ACC112 (cell line): Measurements from ENCODE around the gene FBXO30.

Experiments used
- H2AFZ ChIP-seq: fragments of 200-600 bp; sonication (generic); one replicate; pipeline ENCODE4 v1.6.0; 2017; ENCODE audit warnings: antibody characterized with exemption, low read length; ENCODE audit not compliant: unreplicated experiment
- H3K27ac ChIP-seq: fragments of 200-600 bp; sonication (generic); 2 replicates; pipeline ENCODE4 v1.5.1; 2014; ENCODE audit warnings: low read depth, mild to moderate bottlenecking, antibody characterized with exemption, low read length, moderate library complexity
- H3K27me3 ChIP-seq: fragments of 200-600 bp; sonication (generic); 2 replicates; pipeline ENCODE4 v1.6.1; 2014; ENCODE audit warnings: mild to moderate bottlenecking, antibody characterized with exemption, low read length, moderate library complexity, mixed read lengths; ENCODE audit not compliant: insufficient read depth
- H3K36me3 ChIP-seq: fragments of 200-600 bp; sonication (generic); 2 replicates; pipeline ENCODE4 v1.6.1; 2016; ENCODE audit warnings: mild to moderate bottlenecking, antibody characterized with exemption, low read length, moderate library complexity, mixed read lengths; ENCODE audit not compliant: insufficient read depth
- H3K4me1 ChIP-seq: fragments of 200-600 bp; sonication (generic); one replicate; pipeline ENCODE4 v1.6.1; 2016; ENCODE audit warnings: low read length, mixed read lengths; ENCODE audit not compliant: insufficient read depth, unreplicated experiment, control insufficient read depth
- H3K4me3 ChIP-seq: fragments of 200-600 bp; sonication (generic); 2 replicates; pipeline ENCODE4 v1.5.1; 2014; ENCODE audit warnings: mild to moderate bottlenecking, low read depth, low read length
- H3K79me2 ChIP-seq: fragments of 200-600 bp; sonication (generic); one replicate; pipeline ENCODE4 v1.6.0; 2016; ENCODE audit warnings: low read length; ENCODE audit not compliant: control insufficient read depth, unreplicated experiment, insufficient read depth

The FBXO30 gene

GRCh38 chr6:145819994-145820393 lies 5.4 kb upstream of the FBXO30 start:
- Histone ChIP-seq H3K36me3 (no peaks in the 10 kb centered on the region), H3K4me1 (peaks cover 16% of the 10 kb centered on the region), H3K27me3 (no peaks in the 10 kb centered on the region), H3K4me3 (no peak overlapping the region), H3K79me2 (peaks cover 10% of the 10 kb centered on the region), H3K27ac (no peak overlapping the region), H2AFZ (no peak overlapping the region)

GRCh38 chr6:145818796-145819195 lies 4.2 kb upstream of the FBXO30 start:
- H3K4me1 ChIP-seq: peaks cover 16% of the 10 kb centered on the region
- no peak overlapping the region for H2AFZ ChIP-seq
- H3K27ac ChIP-seq: no peak overlapping the region
- H3K27me3 ChIP-seq: no peaks in the 10 kb centered on the region
- peaks cover 17% of the 10 kb centered on the region for H3K79me2 ChIP-seq
- no peaks in the 10 kb centered on the region for H3K36me3 ChIP-seq
- H3K4me3 ChIP-seq: no peak overlapping the region

- H3K4me1 ChIP-seq: peaks cover 20% of the 10 kb centered on the region
- no peak overlapping the region for H2AFZ ChIP-seq
- no peaks in the 10 kb centered on the region for H3K27me3 ChIP-seq
- H3K4me3 ChIP-seq: peak overlapping the region; percentile 84; the same call in 1 of the 2 replicates
- no peaks in the 10 kb centered on the region for H3K36me3 ChIP-seq
- H3K27ac ChIP-seq: no peak overlapping the region
- peaks cover 41% of the 10 kb centered on the region for H3K79me2 ChIP-seq
These were observed 1.8 kb upstream of the FBXO30 start for GRCh38 chr6:145816392-145816791.

GRCh38 chr6:145815309-145816274 lies 997 bp upstream of the FBXO30 start:
- H3K4me3 ChIP-seq: peak overlapping the region; percentile 84
- H3K79me2 ChIP-seq: peaks cover 49% of the 10 kb centered on the region
- H3K27me3 ChIP-seq: no peaks in the 10 kb centered on the region
- peak overlapping the region; percentile 98 for H2AFZ ChIP-seq
- H3K36me3 ChIP-seq: no peaks in the 10 kb centered on the region
- peaks cover 26% of the 10 kb centered on the region for H3K4me1 ChIP-seq
- peak overlapping the region; percentile 88 for H3K27ac ChIP-seq

GRCh38 chr6:145814035-145814500 lies 527 bp downstream of the FBXO30 start:
- Histone ChIP-seq H3K79me2 (peaks cover 63% of the 10 kb centered on the region), H3K4me1 (peaks cover 38% of the 10 kb centered on the region)

GRCh38 chr6:145813285-145814034 lies 1.1 kb downstream of the FBXO30 start:
- Histone ChIP-seq H2AFZ (no peak overlapping the region), H3K36me3 (peaks cover 4% of the 10 kb centered on the region; the same call in 1 of the 2 replicates), H3K27me3 (no peaks in the 10 kb centered on the region), H3K79me2 (peaks cover 68% of the 10 kb centered on the region), H3K4me1 (peaks cover 38% of the 10 kb centered on the region), H3K4me3 (peak overlapping the region; percentile 84), H3K27ac (peak overlapping the region; percentile 88)

More at GRCh38 chr6:145814035-145814500, 527 bp downstream of the FBXO30 start:
- H3K36me3 ChIP-seq: no peaks in the 10 kb centered on the region
- peak overlapping the region; percentile 88 for H3K27ac ChIP-seq
- peak overlapping the region; percentile 84 for H3K4me3 ChIP-seq
- no peaks in the 10 kb centered on the region for H3K27me3 ChIP-seq
- H2AFZ ChIP-seq: peak overlapping the region; percentile 95

GRCh38 chr6:145811741-145812140 lies 2.9 kb downstream of the FBXO30 start:
- Histone ChIP-seq H3K4me1 (peaks cover 38% of the 10 kb centered on the region), H3K79me2 (peaks cover 83% of the 10 kb centered on the region), H3K4me3 (peak overlapping the region; percentile 84), H3K27me3 (no peaks in the 10 kb centered on the region), H2AFZ (no peak overlapping the region), H3K27ac (no peak overlapping the region), H3K36me3 (peaks cover 12% of the 10 kb centered on the region)

GRCh38 chr6:145809785-145810184 lies 4.8 kb downstream of the FBXO30 start:
- Histone ChIP-seq H3K79me2 (peaks cover 88% of the 10 kb centered on the region), H3K27ac (no peak overlapping the region), H3K27me3 (no peaks in the 10 kb centered on the region), H3K4me1 (peaks cover 27% of the 10 kb centered on the region), H3K4me3 (no peak overlapping the region), H2AFZ (no peak overlapping the region), H3K36me3 (peaks cover 27% of the 10 kb centered on the region)

- Histone ChIP-seq H3K79me2 (peaks cover 90% of the 10 kb centered on the region), H2AFZ (no peak overlapping the region), H3K4me1 (peaks cover 27% of the 10 kb centered on the region), H3K27me3 (no peaks in the 10 kb centered on the region), H3K27ac (no peak overlapping the region), H3K36me3 (peaks cover 33% of the 10 kb centered on the region), H3K4me3 (no peak overlapping the region)
These were observed 5.4 kb downstream of the FBXO30 start for GRCh38 chr6:145809211-145809610.

- Histone ChIP-seq H3K79me2 (peaks cover 89% of the 10 kb centered on the region), H3K4me1 (peaks cover 27% of the 10 kb centered on the region), H3K27me3 (no peaks in the 10 kb centered on the region), H3K4me3 (no peak overlapping the region), H2AFZ (no peak overlapping the region), H3K27ac (no peak overlapping the region), H3K36me3 (peaks cover 40% of the 10 kb centered on the region)
These were observed 6.4 kb downstream of the FBXO30 start for GRCh38 chr6:145808239-145808638.
